ENCODE measurements around the gene UBE2U. TPM values are rescaled to one million over a fixed set of nuclear protein-coding genes. Genes with fewer than 3 reads are reported as not detected.
"Not testable (repeated sequence)": the region's sequence is repeated elsewhere in the genome, so short reads cannot be mapped to it uniquely, and the experiment has no call there.

The UBE2U gene
- total and polyA plus RNA-seq, 10 of the 15 experiments (the other 5 are each of a cell fraction or from before 2014, with no cell fraction given), result not detected

DNA sequence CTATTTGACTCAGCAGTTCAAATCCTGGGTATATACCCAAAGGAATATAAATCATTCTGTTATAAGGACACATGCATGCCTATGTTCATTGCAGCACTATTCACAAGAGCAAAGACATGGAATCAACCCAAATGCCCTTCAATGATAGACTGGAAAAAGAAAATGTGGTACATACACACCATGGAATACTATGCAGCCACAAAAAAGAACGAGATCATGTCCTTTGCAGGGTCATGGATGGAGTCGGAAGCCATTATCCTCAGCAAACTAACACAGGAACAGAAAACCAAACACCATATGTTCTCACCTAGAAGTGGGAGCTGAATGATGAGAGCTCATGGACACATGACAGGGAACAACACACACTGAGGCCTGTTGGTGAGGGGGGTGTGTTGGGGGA is 53.8 kb downstream of the UBE2U start:
- 25% methylated on average over 2 of the region's 2 CpGs for whole genome bisulfite sequencing (ENCODE audit: insufficient coverage, insufficient replicate concordance, low lambda C conversion rate, missing lambda C conversion rate)
- H3K36me3 ChIP-seq (ENCODE audit: control insufficient read depth in 2 of 2, insufficient read depth in 2 of 2, low read length in 1 of 2); H3K79me2 ChIP-seq (ENCODE audit: control insufficient read depth, insufficient read depth, low read length); BruUV-seq (replicated peaks); H3K9me3 ChIP-seq (replicated peaks; ENCODE audit: control insufficient read depth, insufficient read depth, low read length); SMC1A ChIA-PET (ENCODE audit: uncharacterized antibody, unreplicated experiment); DNase-seq (ENCODE audit: low read depth, low spot score); POLR2A ChIA-PET; H3K27ac ChIP-seq (ENCODE audit: control insufficient read depth, insufficient read depth); H3K27me3 ChIP-seq (replicated peaks in 1 of 2; ENCODE audit: control insufficient read depth in 2 of 2, insufficient read depth in 2 of 2, low read length in 1 of 2); FAIRE-seq; H3K4me2 ChIP-seq (ENCODE audit: control insufficient read depth, insufficient read depth); H3K9ac ChIP-seq (ENCODE audit: control insufficient read depth, insufficient read depth, low read length); ATAC-seq; H4K20me1 ChIP-seq (ENCODE audit: control insufficient read depth, insufficient read depth); intact Hi-C loops (cut with micrococcal nuclease; ENCODE audit: unreplicated experiment); H3K4me1 ChIP-seq (ENCODE audit: control insufficient read depth, insufficient read depth, low read length); RAD21 ChIA-PET (ENCODE audit: unreplicated experiment); H3K4me3 ChIP-seq; H2AFZ ChIP-seq (ENCODE audit: control insufficient read depth, low read depth, low read length): not testable (repeated sequence)
- CTCF ChIA-PET, result interaction anchor here (0.9 kb wide), 1 partner anchor 11 kb away, joined by 3 read pairs; no protein-coding TSS in a partner anchor
- in situ Hi-C loops (cut with MboI), result loop anchor here (25.0 kb wide), 1 partner anchor 780 kb away; no protein-coding TSS in a partner anchor

DNA sequence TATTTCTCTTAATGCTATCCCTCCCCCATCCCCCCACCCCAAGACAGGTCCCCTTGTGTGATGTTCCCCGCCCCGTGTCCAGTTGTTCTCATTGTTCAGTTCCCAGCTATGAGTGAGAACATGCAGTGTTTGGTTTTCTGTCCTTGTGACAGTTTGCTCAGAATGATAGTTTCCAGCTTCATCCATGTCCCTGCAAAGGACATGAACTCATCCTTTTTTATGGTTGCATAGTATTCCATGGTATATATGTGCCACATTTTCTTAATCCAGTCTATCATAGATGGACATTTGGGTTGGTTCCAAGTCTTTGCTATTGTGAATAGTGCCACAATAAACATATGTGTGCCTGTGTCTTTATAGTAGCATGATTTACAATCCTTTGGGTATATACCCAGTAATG is 55.0 kb downstream of the UBE2U start:
- H2AFZ ChIP-seq (ENCODE audit: control insufficient read depth, low read depth, low read length); H3K9ac ChIP-seq (ENCODE audit: control insufficient read depth, insufficient read depth, low read length); H4K20me1 ChIP-seq (ENCODE audit: control insufficient read depth, insufficient read depth); RAD21 ChIA-PET (ENCODE audit: unreplicated experiment); H3K36me3 ChIP-seq (ENCODE audit: control insufficient read depth in 2 of 2, insufficient read depth in 2 of 2, low read length in 1 of 2); H3K9me3 ChIP-seq (replicated peaks; ENCODE audit: control insufficient read depth, insufficient read depth, low read length); H3K27ac ChIP-seq (ENCODE audit: control insufficient read depth, insufficient read depth); FAIRE-seq; ATAC-seq; DNase-seq (ENCODE audit: low read depth, low spot score); H3K27me3 ChIP-seq (replicated peaks in 1 of 2; ENCODE audit: control insufficient read depth in 2 of 2, insufficient read depth in 2 of 2, low read length in 1 of 2); POLR2A ChIA-PET; intact Hi-C loops (cut with micrococcal nuclease; ENCODE audit: unreplicated experiment); H3K79me2 ChIP-seq (ENCODE audit: control insufficient read depth, insufficient read depth, low read length); H3K4me1 ChIP-seq (ENCODE audit: control insufficient read depth, insufficient read depth, low read length); H3K4me2 ChIP-seq (ENCODE audit: control insufficient read depth, insufficient read depth); SMC1A ChIA-PET (ENCODE audit: uncharacterized antibody, unreplicated experiment); H3K4me3 ChIP-seq; BruUV-seq (replicated peaks): not testable (repeated sequence)
- CTCF ChIA-PET, result interaction anchor here (0.9 kb wide), 1 partner anchor 12 kb away, joined by 3 read pairs; no protein-coding TSS in a partner anchor
- in situ Hi-C loops (cut with MboI), result loop anchor here (25.0 kb wide), 1 partner anchor 779 kb away; no protein-coding TSS in a partner anchor
- WGBS (ENCODE audit: insufficient coverage, insufficient replicate concordance, low lambda C conversion rate, missing lambda C conversion rate), result no CpG with 5 or more reads among the region's 2 CpGs

Data from GM12878 (cell line).